HG03378 (cell line): Measurements from ENCODE around the gene TMEM120B.

Experiments used
- ATAC-seq: cut with Tn5 transposase; IDR thresholded peaks from one replicate; pipeline ENCODE4 v1.9.1; 2021; ENCODE audit warnings: mild to moderate bottlenecking, moderate library complexity; ENCODE audit not compliant: unreplicated experiment

The TMEM120B gene

DNA sequence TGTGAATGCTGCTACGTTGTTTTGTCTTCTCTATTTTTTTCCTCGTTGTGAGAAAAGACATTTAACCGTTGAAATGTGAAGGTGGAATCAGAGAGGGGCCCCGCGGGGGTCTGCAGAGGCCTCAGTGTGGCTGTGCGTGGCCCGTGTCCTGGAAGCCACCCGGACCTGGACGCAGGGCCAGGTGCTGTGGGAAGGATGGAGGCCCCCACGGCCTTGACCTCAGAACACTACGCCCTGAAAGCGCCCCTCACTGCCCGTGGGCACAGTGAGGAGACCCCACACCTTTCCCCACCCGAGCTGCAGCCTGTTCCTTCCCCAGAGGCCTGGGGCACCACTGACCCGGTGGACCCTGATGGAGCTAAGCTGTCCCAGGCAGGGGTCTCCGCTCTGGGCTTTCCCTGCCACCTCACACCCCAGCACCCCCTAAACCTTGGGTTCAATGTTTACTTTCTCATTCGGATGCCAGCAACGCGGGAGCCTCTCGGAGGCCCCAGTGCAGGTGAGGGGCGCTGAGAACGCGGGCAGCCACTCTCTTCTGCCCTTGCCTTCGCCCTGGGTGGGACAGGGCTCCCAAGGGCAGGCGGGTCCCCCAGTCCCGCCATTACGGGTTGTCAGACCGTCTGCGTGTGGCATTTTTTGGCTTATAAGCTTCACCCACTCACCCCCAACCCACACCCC, 118.2 kb downstream of the TMEM120B start:
- ATAC-seq: no peak
